ENCODE measurements around the gene NFX1.

GRCh38 chr9:33393581-33393980, 103.3 kb downstream of the NFX1 start:
- TF ChIP-seq ZNF70 (CRISPR knock-in tag; IDR thresholded peaks at IDR 0.05): no peak
- no peak for TF ChIP-seq ZC3H10 (CRISPR knock-in tag; IDR thresholded peaks at IDR 0.05)
- TF ChIP-seq OSR1 (CRISPR knock-in tag; IDR thresholded peaks at IDR 0.05): no peak
- no peak for TF ChIP-seq CSDC2 (CRISPR knock-in tag; IDR thresholded peaks at IDR 0.05)
- TF ChIP-seq ZNF565 (CRISPR knock-in tag; conservative IDR thresholded peaks at IDR 0.05; ENCODE audit: low read depth): no peak
- TF ChIP-seq, protein P1, sequence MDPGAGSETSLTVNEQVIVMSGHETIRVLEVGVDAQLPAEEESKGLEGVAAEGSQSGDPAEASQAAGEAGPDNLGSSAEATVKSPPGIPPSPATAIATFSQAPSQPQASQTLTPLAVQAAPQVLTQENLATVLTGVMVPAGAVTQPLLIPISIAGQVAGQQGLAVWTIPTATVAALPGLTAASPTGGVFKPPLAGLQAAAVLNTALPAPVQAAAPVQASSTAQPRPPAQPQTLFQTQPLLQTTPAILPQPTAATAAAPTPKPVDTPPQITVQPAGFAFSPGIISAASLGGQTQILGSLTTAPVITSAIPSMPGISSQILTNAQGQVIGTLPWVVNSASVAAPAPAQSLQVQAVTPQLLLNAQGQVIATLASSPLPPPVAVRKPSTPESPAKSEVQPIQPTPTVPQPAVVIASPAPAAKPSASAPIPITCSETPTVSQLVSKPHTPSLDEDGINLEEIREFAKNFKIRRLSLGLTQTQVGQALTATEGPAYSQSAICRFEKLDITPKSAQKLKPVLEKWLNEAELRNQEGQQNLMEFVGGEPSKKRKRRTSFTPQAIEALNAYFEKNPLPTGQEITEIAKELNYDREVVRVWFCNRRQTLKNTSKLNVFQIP (CRISPR knock-in tag; IDR thresholded peaks at IDR 0.05; ENCODE audit: borderline replicate concordance, low read depth): no peak
- TF ChIP-seq ZFP30 (CRISPR knock-in tag; IDR thresholded peaks at IDR 0.05): no peak
- no peak for TF ChIP-seq RARB (CRISPR knock-in tag; IDR thresholded peaks at IDR 0.05)
- TF ChIP-seq, protein P2, sequence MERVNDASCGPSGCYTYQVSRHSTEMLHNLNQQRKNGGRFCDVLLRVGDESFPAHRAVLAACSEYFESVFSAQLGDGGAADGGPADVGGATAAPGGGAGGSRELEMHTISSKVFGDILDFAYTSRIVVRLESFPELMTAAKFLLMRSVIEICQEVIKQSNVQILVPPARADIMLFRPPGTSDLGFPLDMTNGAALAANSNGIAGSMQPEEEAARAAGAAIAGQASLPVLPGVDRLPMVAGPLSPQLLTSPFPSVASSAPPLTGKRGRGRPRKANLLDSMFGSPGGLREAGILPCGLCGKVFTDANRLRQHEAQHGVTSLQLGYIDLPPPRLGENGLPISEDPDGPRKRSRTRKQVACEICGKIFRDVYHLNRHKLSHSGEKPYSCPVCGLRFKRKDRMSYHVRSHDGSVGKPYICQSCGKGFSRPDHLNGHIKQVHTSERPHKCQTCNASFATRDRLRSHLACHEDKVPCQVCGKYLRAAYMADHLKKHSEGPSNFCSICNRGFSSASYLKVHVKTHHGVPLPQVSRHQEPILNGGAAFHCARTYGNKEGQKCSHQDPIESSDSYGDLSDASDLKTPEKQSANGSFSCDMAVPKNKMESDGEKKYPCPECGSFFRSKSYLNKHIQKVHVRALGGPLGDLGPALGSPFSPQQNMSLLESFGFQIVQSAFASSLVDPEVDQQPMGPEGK (CRISPR knock-in tag; IDR thresholded peaks at IDR 0.05; ENCODE audit: borderline replicate concordance): no peak

Measured in SK-N-SH treated with all-trans-retinoic acid at 6 μM for 48 hours (cell line).